ENCODE results near the gene SAP30. TPM values are rescaled to one million over a fixed set of nuclear protein-coding genes. Genes with fewer than 3 reads are reported as not detected.

Gene SAP30
- total RNA-seq, 1 donor from 2014 or later, result 34.0 TPM

DNA sequence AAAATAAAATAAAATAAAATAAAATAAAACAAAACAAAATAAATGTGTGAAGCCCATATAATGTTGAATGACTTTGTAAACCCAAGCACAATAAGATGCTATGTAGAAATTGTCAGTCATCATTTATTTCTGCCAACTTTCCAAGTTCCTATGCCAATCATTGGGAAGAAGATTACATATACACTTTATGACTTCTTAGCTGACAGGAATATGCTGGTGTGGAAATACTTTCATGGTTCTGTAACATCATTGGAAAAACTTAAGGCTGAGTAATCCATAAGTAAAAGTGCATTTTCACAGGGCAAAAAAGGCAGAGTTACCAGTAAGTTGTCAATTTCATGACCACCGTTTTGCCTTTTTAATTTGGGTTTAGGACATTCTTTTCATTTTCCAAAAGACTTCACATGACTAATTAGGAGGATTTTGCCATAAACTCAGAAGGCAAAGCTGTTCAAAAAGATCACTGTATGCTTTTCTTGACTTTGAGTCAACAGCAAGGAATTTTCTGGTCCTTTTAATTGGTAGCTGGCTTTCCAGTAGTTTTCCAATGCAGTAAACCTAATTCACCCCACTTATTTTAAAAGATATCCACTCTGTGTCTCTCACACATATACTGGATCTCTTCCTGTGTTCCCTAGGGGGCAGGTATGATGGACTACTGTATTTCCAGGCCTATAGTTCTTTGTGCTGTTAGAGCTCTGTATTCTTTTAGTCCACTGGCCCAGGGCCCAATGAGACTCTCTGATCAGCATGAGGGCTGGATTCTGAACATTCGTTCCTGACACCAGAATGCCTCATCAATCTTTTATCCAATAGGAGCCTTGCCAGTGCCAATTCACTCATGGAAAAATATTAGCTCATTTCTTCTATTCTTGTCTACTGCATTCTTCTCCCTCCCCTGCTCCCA, 54.4 kb downstream of the SAP30 start:
- no peak for DNase-seq (ENCODE audit: low read depth)
- TF ChIP-seq CTCF (conservative IDR thresholded peaks at IDR 0.05; ENCODE audit: low read depth, low read length), result no peak

DNA sequence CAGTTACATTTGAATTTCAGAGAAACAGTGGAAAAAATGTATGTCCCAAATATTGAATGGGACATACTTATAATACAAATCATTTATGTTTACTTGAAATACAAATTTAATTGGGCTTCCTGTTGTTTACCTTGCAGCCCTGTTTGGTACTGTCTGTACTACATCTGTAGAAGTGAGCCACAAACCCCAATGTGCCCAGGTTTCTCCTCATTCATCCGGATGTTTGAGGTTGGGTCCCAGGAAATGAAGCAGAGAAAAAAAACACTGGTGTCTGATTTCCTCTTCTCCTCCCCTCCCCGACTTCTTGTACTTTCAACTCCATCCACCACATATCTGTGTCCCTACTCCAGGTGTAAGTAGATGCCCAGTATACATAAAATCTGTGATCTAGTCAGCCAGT, 55.3 kb downstream of the SAP30 start:
- TF ChIP-seq CTCF (conservative IDR thresholded peaks at IDR 0.05; ENCODE audit: low read depth, low read length), result no peak
- DNase-seq (ENCODE audit: low read depth), result no peak
- H3K4me3 ChIP-seq (ENCODE audit: low read depth, low read length), result no peak overlapping the region

More for the DNA sequence above, 54.4 kb downstream of the SAP30 start:
- no peak overlapping the region for H3K4me3 ChIP-seq (ENCODE audit: low read depth, low read length)

Other genes starting within 250 kb of the SAP30 start
- 31.1 and 36.6 TPM in 2 replicates for gene GALNT7, start 202.1 kb upstream of the SAP30 start, total RNA-seq
- 222 and 277 TPM in 2 replicates for gene HMGB2, start 36.6 kb upstream of the SAP30 start, total RNA-seq
- gene SCRG1, start 28.2 kb downstream of the SAP30 start, total RNA-seq, result not detected in 2 replicates
- not detected in 2 replicates for gene HAND2, start 159.3 kb downstream of the SAP30 start, total RNA-seq